Mesenteric fat pad (tissue), 1 donor: ENCODE measurements around the gene DIRAS1. TPM values are rescaled to one million over a fixed set of nuclear protein-coding genes. Genes with fewer than 3 reads are reported as not detected.
"Not testable (repeated sequence)": the region's sequence is repeated elsewhere in the genome, so short reads cannot be mapped to it uniquely, and the experiment has no call there.

Experiments
- DNase-seq: peaks from one replicate; pipeline ENCODE4 v3.0.0-alpha.2; 2020; ENCODE audit warnings: low spot score
- total RNA-seq: library from RNA; stranded (reverse); fragmentation: NEBNext Ultra II Directional; extraction: Animal tissue kit (Norgen Biotek cat#: 25700); gene quantifications from one replicate; pipeline ENCODE4 v1.2.1, GENCODE V29; 2021
- donor health status: DM: yes; HTN: yes; CAD: no.

DIRAS1 gene
- total RNA-seq, 1 donor from 2014 or later: 1.1 TPM

GRCh38 chr19:2714102-2714501 lies 7.1 kb downstream of the DIRAS1 start:
- not testable (repeated sequence) for DNase-seq

- DNase-seq: not testable (repeated sequence)
These were observed 8.0 kb downstream of the DIRAS1 start for GRCh38 chr19:2713170-2713569.

GRCh38 chr19:2711875-2712205 lies 9.3 kb downstream of the DIRAS1 start:
- no peak for DNase-seq

- DNase-seq: no peak
These were observed 9.8 kb downstream of the DIRAS1 start for GRCh38 chr19:2711172-2711874.

- DNase-seq: no peak
These were observed 14.9 kb downstream of the DIRAS1 start for GRCh38 chr19:2706251-2706650.

GRCh38 chr19:2703691-2704216 lies 17.4 kb downstream of the DIRAS1 start:
- DNase-seq: no peak

- DNase-seq: no peak
These were observed 18.1 kb downstream of the DIRAS1 start for GRCh38 chr19:2703077-2703437.

GRCh38 chr19:2702170-2703076 lies 18.7 kb downstream of the DIRAS1 start, which contains the start of gene GNG7:
Gene GNG7, minus strand, starts transcription at chr19:2702694. Its CDS starts 182,006 bp downstream, at chr19:2520688.
- DNase-seq: peak; percentile 96

GRCh38 chr19:2701361-2702169 lies 19.6 kb downstream of the DIRAS1 start:
- DNase-seq: no peak

- no peak for DNase-seq
These were observed 20.4 kb downstream of the DIRAS1 start for GRCh38 chr19:2700660-2701360.

GRCh38 chr19:2699413-2700140 lies 21.6 kb downstream of the DIRAS1 start:
- DNase-seq: no peak

- no peak for DNase-seq
These were observed 27.0 kb downstream of the DIRAS1 start for GRCh38 chr19:2694196-2694595.

- no peak for DNase-seq
These were observed 27.5 kb downstream of the DIRAS1 start for GRCh38 chr19:2693492-2694160.

- no peak for DNase-seq
These were observed 29.2 kb downstream of the DIRAS1 start for GRCh38 chr19:2691951-2692350.

- no peak for DNase-seq
These were observed 30.3 kb downstream of the DIRAS1 start for GRCh38 chr19:2690856-2691255.

GRCh38 chr19:2686360-2686759 lies 34.8 kb downstream of the DIRAS1 start:
- DNase-seq: no peak

- DNase-seq: no peak
These were observed 35.9 kb downstream of the DIRAS1 start for GRCh38 chr19:2685204-2685704.

GRCh38 chr19:2683430-2684003 lies 37.7 kb downstream of the DIRAS1 start:
- no peak for DNase-seq

GRCh38 chr19:2680808-2681207 lies 40.4 kb downstream of the DIRAS1 start:
- DNase-seq: no peak
